HEK293 (cell line): ENCODE results near the gene NKD1.

ENCODE experiments used
- CTCF ChIP-seq: fragments of 450-650 bp; formaldehyde crosslinking; IDR thresholded peaks from 2 replicates; pipeline ENCODE4 v1.5.1; 2016; ENCODE audit warnings: missing biosample characterization, missing genetic modification characterization
- SP2 ChIP-seq: fragments of 450-650 bp; formaldehyde crosslinking; IDR thresholded peaks from 2 replicates; pipeline ENCODE4 v1.5.1; 2016; ENCODE audit warnings: missing biosample characterization, missing genetic modification characterization
- TRIM28 ChIP-seq: IDR thresholded peaks from 2 replicates; pipeline ENCODE4 v1.6.1; 2011; ENCODE audit warnings: low read length, control low read depth, borderline replicate concordance
- YY1 ChIP-seq: fragments of 450-650 bp; formaldehyde crosslinking; IDR thresholded peaks from 2 replicates; pipeline ENCODE4 v1.5.1; 2018; ENCODE audit warnings: missing biosample characterization, missing genetic modification characterization
- ZNF704 ChIP-seq: fragments of 450-650 bp; formaldehyde crosslinking; IDR thresholded peaks from 2 replicates; pipeline ENCODE4 v1.5.1; 2016; ENCODE audit warnings: missing biosample characterization, missing genetic modification characterization
- TF ChIP-seq, protein P1 (sequence below): IDR thresholded peaks from 2 replicates; pipeline ENCODE4 v1.6.1; 2011; ENCODE audit warnings: mild to moderate bottlenecking, low read depth, low read length, borderline replicate concordance

- TF ChIP-seq TRIM28 (no peak), ZNF704 (tag by site-specific recombination) (no peak), SP2 (tag by site-specific recombination) (no peak), YY1 (tag by site-specific recombination) (no peak), CTCF (tag by site-specific recombination) (no peak)
- TF ChIP-seq, protein P1, sequence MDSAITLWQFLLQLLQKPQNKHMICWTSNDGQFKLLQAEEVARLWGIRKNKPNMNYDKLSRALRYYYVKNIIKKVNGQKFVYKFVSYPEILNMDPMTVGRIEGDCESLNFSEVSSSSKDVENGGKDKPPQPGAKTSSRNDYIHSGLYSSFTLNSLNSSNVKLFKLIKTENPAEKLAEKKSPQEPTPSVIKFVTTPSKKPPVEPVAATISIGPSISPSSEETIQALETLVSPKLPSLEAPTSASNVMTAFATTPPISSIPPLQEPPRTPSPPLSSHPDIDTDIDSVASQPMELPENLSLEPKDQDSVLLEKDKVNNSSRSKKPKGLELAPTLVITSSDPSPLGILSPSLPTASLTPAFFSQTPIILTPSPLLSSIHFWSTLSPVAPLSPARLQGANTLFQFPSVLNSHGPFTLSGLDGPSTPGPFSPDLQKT: no peak
These were observed 28.4 kb downstream of the NKD1 start for GRCh38 chr16:50576403-50577113.
